Tibial artery (tissue), 4 donors: ENCODE measurements around the gene C1QTNF1.

Experiments used
- DNase-seq, 2 donors: peaks; one replicate each; pipeline ENCODE4 v3.0.0-alpha.2; 2019
- H3K27ac ChIP-seq, 2 donors: fragments of 200-600 bp; sonication (generic) in 1 of 2; 1 replicate in 1 of 2; 2 replicates in 1 of 2; pipeline ENCODE4 v1.5.1; 2018 to 2019; ENCODE audit warnings: mild to moderate bottlenecking in 1 of 2
- H3K27me3 ChIP-seq, 2 donors: fragments of 200-600 bp; sonication (generic) in 1 of 2; one replicate each; pipeline versions ENCODE4 v1.5.1 to v1.6.0; 2016 to 2019
- H3K36me3 ChIP-seq, 3 donors: fragments of 200-600 bp; sonication (generic) in 2 of 3; one replicate each; pipeline ENCODE4 v1.5.1; 2016 to 2019; ENCODE audit warnings: mild to moderate bottlenecking in 2 of 3
- H3K4me1 ChIP-seq, 4 donors: fragments of 200-600 bp; sonication (generic) in 2 of 4; 1 replicate in 3 of 4; 2 replicates in 1 of 4; pipeline ENCODE4 v1.5.1; 2016 to 2019
- H3K4me3 ChIP-seq, 2 donors: fragments of 200-600 bp; sonication (generic) in 1 of 2; 1 replicate in 1 of 2; 2 replicates in 1 of 2; pipeline ENCODE4 v1.5.1; 2018 to 2019; ENCODE audit warnings: mild to moderate bottlenecking in 2 of 2
- H3K9me3 ChIP-seq, 3 donors: fragments of 200-600 bp; sonication (generic) in 1 of 3; one replicate each; pipeline ENCODE4 v1.5.1; 2016 to 2019
- CTCF ChIP-seq, 2 experiments: fragments of 200-600 bp in 1 of 2; fragments of 450-650 bp in 1 of 2; IDR thresholded peaks; one replicate each; pipeline ENCODE4 v1.5.1; 2017 to 2019; ENCODE audit warnings: antibody characterized with exemption in 2 of 2, mild to moderate bottlenecking in 1 of 2, moderate library complexity in 1 of 2
- intact Hi-C: fragments of 100-400 bp; cut with DNase I; formaldehyde crosslinking; loops from one replicate; pipeline ENCODE4 v1.15.0; 2023; ENCODE audit warnings: low total_unique reads

C1QTNF1 gene, protein sequence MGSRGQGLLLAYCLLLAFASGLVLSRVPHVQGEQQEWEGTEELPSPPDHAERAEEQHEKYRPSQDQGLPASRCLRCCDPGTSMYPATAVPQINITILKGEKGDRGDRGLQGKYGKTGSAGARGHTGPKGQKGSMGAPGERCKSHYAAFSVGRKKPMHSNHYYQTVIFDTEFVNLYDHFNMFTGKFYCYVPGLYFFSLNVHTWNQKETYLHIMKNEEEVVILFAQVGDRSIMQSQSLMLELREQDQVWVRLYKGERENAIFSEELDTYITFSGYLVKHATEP

DNA sequence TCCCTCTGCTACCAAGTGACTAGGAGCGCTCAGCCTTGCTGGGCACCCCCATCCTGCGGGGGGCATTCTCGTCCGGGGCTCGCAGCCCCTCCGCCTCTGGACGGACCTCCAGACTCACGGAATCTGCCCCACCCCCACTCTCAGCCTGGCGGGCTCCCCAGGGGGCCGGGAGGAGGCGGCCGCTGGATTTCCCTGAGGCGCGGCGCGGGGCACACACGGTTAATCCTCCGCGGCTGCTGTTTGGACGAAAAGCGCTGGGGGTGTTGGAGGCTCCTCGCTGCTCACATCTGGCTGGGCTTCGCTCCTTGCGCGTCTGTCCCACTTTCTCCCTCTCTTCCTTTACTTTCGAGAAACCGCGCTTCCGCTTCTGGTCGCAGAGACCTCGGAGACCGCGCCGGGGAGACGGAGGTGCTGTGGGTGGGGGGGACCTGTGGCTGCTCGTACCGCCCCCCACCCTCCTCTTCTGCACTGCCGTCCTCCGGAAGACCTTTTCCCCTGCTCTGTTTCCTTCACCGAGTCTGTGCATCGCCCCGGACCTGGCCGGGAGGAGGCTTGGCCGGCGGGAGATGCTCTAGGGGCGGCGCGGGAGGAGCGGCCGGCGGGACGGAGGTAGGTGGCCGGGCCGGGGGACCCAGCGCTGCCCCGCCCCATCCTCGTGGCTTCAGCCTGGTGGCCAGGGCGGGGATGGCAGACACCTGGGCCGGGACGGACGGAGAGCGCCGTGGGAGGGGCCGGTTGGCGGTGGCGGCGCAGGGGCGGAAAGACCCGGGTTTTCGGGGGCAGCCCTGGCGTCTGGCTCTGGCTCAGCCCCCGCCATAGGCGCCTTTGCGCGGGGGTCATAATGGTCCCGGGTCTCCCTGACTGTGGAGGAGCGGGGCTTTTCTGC lies at the start of gene C1QTNF1:
TSS of gene C1QTNF1 (plus strand) at position 284 of the 886 bp plus-strand sequence. CDS start 19,800 bp downstream, outside the sequence.
- peak; percentile 52 to 62 for TF ChIP-seq CTCF (IDR thresholded peaks at IDR 0.05)
- intact Hi-C loops = no loop called here
- no peaks in the 10 kb centered on the region for H3K27me3 ChIP-seq
- H3K4me3 ChIP-seq = peak within 1 kb of the TSS; percentile 85 to 91
- DNase-seq = peak; percentile 69 to 84
- peaks cover 7 to 83% (median 77%) of the 10 kb centered on the region in 4 donors for H3K4me1 ChIP-seq
- H3K9me3 ChIP-seq = no peaks in the 10 kb centered on the region
- H3K36me3 ChIP-seq = no peaks in the 10 kb centered on the region
- peak within 1 kb of the TSS; percentile 96 for H3K27ac ChIP-seq

DNA sequence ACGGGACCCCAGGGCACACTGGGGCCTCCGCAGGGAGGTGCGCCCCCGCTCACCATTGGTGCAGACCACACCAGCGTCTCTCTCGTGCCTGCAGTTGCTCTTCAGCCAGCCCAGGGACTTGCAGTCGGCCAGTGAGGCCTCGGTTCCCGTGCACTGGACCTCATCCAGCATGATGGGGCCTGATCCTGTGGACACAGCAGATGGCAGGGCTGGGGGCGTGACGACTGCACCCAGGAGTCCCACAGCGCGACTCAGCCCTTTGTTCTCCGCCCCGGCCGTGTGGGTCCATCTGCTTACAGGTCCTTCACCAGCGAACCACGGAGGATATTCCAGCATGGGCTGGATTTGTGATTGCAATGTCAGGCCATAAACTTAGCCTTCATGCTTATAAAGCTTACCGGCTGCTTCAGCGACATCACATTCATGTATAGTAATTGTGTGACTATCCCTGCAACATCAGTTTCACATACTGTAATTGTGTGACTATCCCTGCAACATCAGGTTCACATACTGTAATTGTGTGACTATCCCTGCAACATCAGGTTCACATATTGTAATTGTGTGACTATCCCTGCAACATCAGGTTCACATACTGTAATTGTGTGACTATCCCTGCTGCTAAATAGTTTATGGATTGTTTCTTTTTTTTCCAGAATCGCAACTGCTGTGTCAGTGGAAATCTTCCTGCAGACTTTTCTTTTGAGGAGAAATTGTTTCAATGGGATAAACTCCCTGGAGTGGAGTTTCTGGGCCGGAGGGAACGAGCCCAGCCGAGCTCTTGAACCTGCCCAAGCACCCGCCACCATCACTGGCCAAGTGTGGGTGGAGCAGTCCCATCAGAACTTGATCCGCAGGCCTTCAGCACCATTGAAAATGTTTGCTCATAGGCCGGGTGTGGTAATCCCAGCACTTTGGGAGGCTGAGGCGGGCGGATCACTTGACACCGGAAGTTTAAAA lies 49.1 kb upstream of the C1QTNF1 start:
- intact Hi-C loops = loop anchor here (5.0 kb wide), 2 partner anchors 53 to 93 kb away; no protein-coding TSS in a partner anchor
- Histone ChIP-seq H3K36me3 (peaks cover 0 to 11% (median 0%) of the 10 kb centered on the region in 3 donors), H3K4me1 (peaks cover 0 to 59% (median 50%) of the 10 kb centered on the region in 4 donors), H3K9me3 (no peaks in the 10 kb centered on the region), H3K27me3 (no peaks in the 10 kb centered on the region), H3K27ac (peak overlapping the region; percentile 72 to 73), H3K4me3 (peak overlapping the region; percentile 15 to 25)
- TF ChIP-seq CTCF (IDR thresholded peaks at IDR 0.05) = no peak
- DNase-seq = peak; percentile 88 to 92

- no peak for TF ChIP-seq CTCF (IDR thresholded peaks at IDR 0.05)
- intact Hi-C loops = no loop called here
- Histone ChIP-seq H3K36me3 (peaks cover 0 to 6% (median 0%) of the 10 kb centered on the region in 3 donors), H3K4me3 (no peak overlapping the region), H3K4me1 (peaks cover 0 to 59% (median 47%) of the 10 kb centered on the region in 4 donors), H3K27me3 (no peaks in the 10 kb centered on the region), H3K27ac (peak overlapping the region; percentile 72 to 73), H3K9me3 (no peaks in the 10 kb centered on the region)
- DNase-seq = no peak
Measured at GRCh38 chr17:78976907-78977680, 46.9 kb upstream of the C1QTNF1 start.

DNA sequence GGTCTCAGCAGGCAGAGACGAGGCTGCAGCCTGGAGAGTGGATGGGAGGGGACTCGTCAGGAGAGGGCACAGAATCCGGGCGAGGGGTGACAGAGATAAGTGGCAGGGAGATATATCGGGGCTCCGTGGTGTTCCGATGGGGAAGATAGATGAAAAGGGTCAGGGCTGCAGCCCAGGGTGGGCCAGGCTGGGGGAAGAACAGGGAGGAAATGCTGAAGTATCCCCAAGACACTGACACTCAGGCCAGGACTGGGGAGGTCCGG lies 46.4 kb upstream of the C1QTNF1 start:
- TF ChIP-seq CTCF (IDR thresholded peaks at IDR 0.05) = no peak
- intact Hi-C loops = no loop called here
- H3K9me3 ChIP-seq = no peaks in the 10 kb centered on the region
- H3K36me3 ChIP-seq = peaks cover 0 to under 1% (median 0%) of the 10 kb centered on the region in 3 donors
- no peaks in the 10 kb centered on the region for H3K27me3 ChIP-seq
- H3K4me1 ChIP-seq = peaks cover 0 to 59% (median 47%) of the 10 kb centered on the region in 4 donors
- H3K27ac ChIP-seq = no peak overlapping the region
- DNase-seq = no peak
- no peak overlapping the region for H3K4me3 ChIP-seq
